Hematopoietic multipotent progenitor cell (in vitro differentiated cells): ENCODE results near the gene GFPT2. TPM values are rescaled to one million over a fixed set of nuclear protein-coding genes. Genes with fewer than 3 reads are reported as not detected.
"Not testable (repeated sequence)": the region's sequence is repeated elsewhere in the genome, so short reads cannot be mapped to it uniquely, and the experiment has no call there.

Experiments
- DNase-seq, 3 donors: peaks; one replicate each; pipeline ENCODE4 v3.0.0-alpha.2; 2011 to 2015; ENCODE audit warnings: low read depth in 2 of 3, low spot score in 2 of 3
- total RNA-seq: library from RNA; depleted of rRNA; stranded (reverse); fragments of >200 nt; gene quantifications from one replicate; pipeline ENCODE4 v1.2.3, GENCODE V29; 2012

The GFPT2 gene
- total RNA-seq, 1 donor = under 0.01 TPM

GRCh38 chr5:180313677-180314505, 39.2 kb downstream of the GFPT2 start:
- DNase-seq = peak in 1 of 3 donors; percentile 72

GRCh38 chr5:180311216-180311615, 41.9 kb downstream of the GFPT2 start:
- no peak for DNase-seq

DNA sequence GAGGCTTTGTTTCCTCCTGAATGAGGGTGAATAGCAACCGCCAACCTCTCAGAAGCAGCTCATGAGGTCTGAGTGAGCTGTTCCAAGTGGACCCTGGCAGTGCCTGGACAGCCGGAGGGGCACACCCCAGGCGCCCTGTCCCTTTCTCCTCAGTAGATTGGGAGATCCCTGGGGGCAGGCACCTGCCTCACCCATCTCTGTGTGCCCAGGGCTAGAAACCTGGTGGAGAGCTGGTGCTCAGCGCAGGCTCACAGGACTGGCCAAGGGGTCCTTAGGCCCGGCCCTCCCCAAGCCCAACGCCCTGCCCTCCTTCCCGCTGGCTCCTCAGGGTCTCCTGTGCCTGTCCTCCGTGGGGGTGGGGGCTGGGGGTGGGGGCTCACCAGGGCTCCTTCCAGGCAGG, 46.3 kb downstream of the GFPT2 start:
- no peak for DNase-seq

DNA sequence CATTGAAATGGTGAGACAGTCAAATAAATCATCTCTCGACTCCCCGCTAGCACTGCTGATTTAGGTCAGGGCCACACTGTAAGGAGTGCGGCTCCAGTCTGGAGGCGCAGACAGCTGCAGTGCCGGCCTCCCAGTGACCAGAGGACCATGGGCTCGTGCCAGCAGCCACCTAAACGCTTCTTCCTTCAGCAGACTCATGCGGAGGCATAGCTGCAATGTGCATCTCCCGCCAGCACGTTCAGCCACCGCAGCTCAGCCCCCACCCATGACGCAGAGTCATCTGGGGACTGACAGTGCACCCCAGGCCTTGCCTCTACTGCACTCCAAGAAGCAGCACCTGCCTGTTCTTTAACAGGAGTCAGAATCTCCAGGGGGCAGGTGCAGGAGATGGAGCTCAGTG, 47.7 kb downstream of the GFPT2 start:
- no peak for DNase-seq

DNA sequence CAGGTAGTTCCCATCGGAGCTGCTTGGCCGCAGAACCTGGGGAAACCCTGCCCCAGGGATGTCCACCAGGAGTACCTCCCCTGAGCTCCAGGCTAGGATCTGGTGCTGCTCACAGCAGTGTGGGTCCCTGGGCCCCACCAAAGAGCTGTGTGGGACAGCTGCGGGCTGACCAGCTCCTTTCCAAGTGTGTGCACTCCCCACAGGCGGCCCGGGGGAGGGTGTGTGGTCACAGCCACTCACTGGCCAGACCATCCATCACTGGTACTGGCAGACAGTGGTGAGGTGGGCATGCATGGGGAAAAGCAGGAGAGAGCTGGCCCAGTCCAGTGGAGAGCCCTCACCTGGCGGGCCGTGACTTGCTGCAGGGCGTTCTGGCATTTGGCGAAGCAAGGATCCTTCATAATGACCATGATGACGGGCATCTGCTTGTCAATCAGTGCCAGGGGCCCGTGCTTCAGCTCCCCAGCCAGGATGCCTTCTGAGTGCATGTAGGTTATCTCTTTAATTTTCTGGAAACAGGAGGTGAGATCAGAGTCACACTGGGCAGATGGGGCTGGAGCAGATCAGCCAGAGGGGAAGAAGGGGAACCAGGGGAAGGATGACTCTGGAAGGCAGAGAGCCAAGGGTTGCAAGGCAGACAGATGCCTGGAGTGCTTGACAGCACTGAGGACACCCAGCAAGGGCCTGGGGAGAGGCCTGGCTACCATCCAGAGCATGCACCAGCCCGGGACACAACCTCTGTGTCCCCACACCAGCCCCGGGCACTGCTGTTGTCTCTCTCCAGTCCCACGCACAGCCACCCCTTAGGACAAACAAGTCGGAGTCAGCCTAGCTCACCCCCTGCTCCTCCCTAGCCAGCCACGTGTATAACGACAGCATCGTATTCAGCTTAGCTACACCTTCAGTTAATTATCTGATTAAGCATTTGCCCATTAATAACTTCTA, 48.4 kb downstream of the GFPT2 start:
- DNase-seq = no peak

- DNase-seq = no peak
These were observed 49.2 kb downstream of the GFPT2 start for GRCh38 chr5:180304016-180304292.

- DNase-seq = no peak
These were observed 49.7 kb downstream of the GFPT2 start for GRCh38 chr5:180303226-180304015.

DNA sequence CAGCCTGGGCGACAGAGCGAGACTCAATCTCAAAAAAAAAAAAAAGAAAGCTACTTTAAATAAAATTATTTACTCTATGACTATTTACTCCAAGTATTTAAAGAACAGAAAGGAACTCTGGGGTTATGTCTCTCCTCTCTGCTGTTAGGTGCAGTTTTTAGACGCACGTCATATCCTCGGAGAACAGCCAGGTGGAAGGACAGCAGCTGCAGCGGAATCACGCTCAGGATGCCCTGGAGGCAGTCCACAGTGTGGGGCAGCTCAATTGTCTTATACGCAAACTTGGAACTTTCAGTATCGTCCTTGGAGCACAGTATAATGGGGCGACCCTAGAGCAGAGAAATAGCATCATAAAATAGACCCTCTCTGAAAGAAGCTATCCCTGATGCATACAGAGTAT, 50.9 kb downstream of the GFPT2 start:
- no peak for DNase-seq

DNA sequence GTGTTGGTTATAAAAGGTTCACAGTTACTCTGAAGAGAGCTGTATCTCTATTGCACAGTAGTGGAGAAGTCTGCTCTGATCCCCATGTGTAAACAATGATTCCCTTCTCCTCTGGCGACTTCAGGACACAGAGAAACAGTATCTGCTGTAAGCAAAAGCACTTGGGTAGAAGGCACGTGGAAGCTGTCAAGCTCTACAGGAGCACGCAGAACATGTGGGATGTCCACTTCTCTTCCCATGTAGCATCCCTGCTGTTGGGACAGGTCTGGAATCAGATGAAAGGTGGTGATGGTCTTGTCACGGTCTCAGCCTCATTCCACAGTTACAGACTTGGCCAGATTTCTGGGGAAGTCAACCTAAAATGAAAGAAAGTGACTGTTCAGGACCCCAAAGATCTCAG, 51.9 kb downstream of the GFPT2 start:
- no peak for DNase-seq

DNA sequence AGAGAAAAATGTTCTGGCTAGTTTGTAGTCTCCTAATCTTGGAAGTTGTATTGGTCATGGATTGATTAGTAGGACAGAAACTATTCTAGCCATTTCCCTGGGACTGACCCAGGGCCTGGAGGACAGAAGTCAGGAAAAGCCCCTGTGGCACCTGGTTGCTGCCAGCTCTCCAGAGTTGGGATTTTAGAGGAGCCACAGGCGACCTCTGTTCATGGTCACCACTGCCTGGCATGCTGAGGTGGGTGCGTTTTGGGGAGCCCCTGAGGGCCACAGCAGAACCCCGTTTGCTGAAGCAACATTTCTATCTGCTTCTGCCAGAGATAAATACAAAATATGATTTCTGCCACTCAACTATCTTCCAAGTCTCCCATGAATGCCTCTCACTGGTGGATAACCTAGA, 53.6 kb downstream of the GFPT2 start:
- no peak for DNase-seq

- DNase-seq = not testable (repeated sequence)
These were observed 54.1 kb downstream of the GFPT2 start for GRCh38 chr5:180299014-180299413.

GRCh38 chr5:180297587-180298282, 55.4 kb downstream of the GFPT2 start:
- no peak for DNase-seq

DNA sequence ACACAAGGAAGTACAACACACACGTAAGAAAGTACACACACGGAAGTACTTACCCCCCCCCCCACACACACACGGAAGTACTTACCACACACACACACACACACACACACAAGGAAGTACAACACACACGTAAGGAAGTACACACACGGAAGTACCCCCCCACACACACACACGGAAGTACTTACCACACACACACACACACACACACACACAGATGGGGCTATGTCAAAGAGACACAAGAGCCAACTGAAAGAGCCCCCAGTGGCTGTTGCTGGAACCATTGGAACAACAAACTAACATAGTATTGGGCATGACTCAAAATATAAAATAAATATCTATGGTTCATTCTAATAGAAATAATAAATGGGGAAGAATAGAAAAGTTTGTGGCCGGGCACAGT, 56.4 kb downstream of the GFPT2 start:
- DNase-seq = peak in 1 of 3 donors; percentile 22

DNA sequence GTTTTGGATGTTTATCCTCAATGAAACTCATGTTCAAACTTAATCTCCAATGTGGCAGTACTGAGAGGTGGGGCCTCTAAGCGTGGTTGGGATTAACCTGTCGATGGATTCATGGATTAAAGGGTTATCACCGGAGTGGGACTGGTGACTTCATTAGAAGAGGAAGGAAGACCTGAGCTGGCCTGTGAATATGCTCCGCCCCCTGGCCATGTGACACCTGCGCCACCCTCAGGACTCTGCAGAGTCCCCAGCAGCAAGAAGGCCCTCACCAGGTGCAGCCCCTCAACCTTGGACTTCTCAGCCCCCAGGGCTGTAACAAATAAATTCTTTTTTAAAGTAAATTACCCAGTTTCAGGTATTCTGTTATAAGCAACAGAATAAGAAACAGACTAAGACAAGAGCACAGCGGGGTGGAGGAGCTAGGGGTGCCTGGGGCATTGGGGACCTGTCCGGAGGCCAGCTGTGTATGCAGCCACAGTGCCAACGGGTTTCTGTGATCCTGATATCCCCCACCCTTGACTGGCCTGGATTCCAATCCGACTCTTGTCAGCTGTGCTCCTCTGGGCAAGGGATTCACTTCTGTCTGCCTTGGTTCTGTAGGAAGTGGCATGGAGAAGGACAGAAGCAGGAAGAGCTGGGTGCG, 58.1 kb downstream of the GFPT2 start:
- no peak for DNase-seq

DNA sequence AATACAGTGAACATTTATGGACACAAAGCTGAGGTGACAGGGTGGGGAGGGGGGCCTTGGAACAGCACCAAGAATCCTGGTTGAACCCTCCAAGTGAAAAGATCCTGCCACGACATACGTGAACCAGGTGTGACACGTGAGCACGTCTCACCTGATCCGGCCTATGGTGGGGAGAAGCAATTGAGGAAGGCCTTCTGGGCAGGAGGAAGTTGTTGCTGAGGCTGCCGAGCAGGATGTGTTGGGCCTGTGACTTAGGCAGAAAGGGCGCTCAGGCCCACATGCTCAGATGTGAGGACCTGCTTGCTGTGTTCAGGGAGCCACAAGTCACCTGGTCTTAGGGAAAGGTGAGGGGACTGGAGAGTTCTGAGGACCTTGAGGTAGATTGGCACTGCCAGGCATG, 58.7 kb downstream of the GFPT2 start:
- DNase-seq = peak in 2 of 3 donors; percentile 49 to 63

- peak; percentile 73 to 87 (median 85) for DNase-seq
These were observed 60.9 kb downstream of the GFPT2 start, which contains the start of gene MAPK9 for GRCh38 chr5:180291943-180292831. TSS of gene MAPK9 (minus strand) at chr5:180292083. CDS start at chr5:180280561, 11,522 bp downstream.

GRCh38 chr5:180291234-180291940, 61.7 kb downstream of the GFPT2 start:
- DNase-seq = peak in 2 of 3 donors; percentile 17 to 40

DNA sequence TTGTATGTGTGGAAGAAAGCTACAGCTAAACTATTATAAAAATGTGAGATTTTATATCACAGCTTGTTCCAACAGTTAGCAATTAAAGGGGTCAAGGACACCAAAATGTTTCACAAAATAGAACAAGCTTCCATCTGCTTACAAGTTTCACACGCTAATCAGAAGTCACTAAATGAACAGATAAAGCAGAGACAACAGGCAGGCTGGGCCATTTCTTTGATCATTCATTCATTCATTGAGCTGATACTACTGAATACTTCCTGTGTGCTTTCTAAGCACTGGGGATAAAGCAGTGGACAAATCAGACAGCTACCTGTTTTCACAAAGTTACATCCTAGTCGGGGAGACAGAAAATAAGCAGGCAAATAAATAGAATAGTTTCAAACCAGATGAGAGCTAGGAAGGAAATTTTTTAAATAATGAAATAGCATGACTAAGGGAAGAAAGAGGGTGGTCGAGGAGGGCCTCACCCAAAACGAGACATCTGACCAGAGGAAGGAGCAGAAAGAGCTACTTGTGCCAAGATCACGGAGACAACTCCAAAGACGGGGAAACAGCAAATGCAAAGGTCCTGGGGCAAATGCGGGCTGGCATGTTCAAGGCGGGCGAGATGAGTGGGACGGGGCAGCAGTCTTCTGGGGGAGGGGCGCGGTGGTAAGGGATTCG, 62.4 kb downstream of the GFPT2 start:
- DNase-seq = no peak
